Muscle of leg (tissue), 11 donors: Measurements from ENCODE around the gene SLC25A26. TPM values are rescaled to one million over a fixed set of nuclear protein-coding genes. Genes with fewer than 3 reads are reported as not detected.
"Not testable (repeated sequence)": the region's sequence is repeated elsewhere in the genome, so short reads cannot be mapped to it uniquely, and the experiment has no call there.

Experiments used
- DNase-seq: peaks from one replicate; pipeline ENCODE4 v3.0.0; 2013
- H3K27ac ChIP-seq: one replicate; pipeline ENCODE4 v1.5.1; 2013; ENCODE audit warnings: mild to moderate bottlenecking, low read length, control low read depth
- H3K27me3 ChIP-seq: one replicate; pipeline ENCODE4 v1.6.1; 2013; ENCODE audit warnings: low read length; ENCODE audit not compliant: control insufficient read depth, insufficient read depth
- H3K36me3 ChIP-seq: one replicate; pipeline ENCODE4 v1.6.1; 2013; ENCODE audit warnings: low read length; ENCODE audit not compliant: control insufficient read depth, insufficient read depth
- H3K4me1 ChIP-seq: one replicate; pipeline ENCODE4 v1.6.1; 2013; ENCODE audit warnings: low read length; ENCODE audit not compliant: control insufficient read depth, insufficient read depth
- H3K4me3 ChIP-seq: one replicate; pipeline ENCODE4 v1.5.1; 2013; ENCODE audit warnings: low read length, control low read depth
- H3K9me3 ChIP-seq: replicated peaks from 2 replicates; pipeline ENCODE4 v1.6.1; 2013; ENCODE audit warnings: low read depth, low read length; ENCODE audit not compliant: control insufficient read depth
- WGBS: methylation state at CpG from one replicate; pipeline ENCODE4 v1.1.5; 2013; ENCODE audit warnings: missing lambda C conversion rate; ENCODE audit not compliant: insufficient coverage; 5-methylcytosine and 5-hydroxymethylcytosine counted together
- polyA plus RNA-seq, 8 donors: library from polyadenylated mRNA; unstranded; fragments of 120-200 nt; gene quantifications; one replicate each; pipeline versions ENCODE4 v1.2.1 to v1.2.3, GENCODE V29; 2013; ENCODE audit warnings: inconsistent platforms in 1 of 8, low replicate concordance in 1 of 8; ENCODE audit not compliant: insufficient read length in 8 of 8, insufficient read depth in 1 of 8
- total RNA-seq: library from RNA; stranded (reverse); fragments of 120-200 nt; gene quantifications from one replicate; pipeline ENCODE4 v1.2.4, GENCODE V29; 2013

The SLC25A26 gene
- total and polyA plus RNA-seq, 9 donors, result 23.9 to 34.6 (median 28.4) TPM

DNA sequence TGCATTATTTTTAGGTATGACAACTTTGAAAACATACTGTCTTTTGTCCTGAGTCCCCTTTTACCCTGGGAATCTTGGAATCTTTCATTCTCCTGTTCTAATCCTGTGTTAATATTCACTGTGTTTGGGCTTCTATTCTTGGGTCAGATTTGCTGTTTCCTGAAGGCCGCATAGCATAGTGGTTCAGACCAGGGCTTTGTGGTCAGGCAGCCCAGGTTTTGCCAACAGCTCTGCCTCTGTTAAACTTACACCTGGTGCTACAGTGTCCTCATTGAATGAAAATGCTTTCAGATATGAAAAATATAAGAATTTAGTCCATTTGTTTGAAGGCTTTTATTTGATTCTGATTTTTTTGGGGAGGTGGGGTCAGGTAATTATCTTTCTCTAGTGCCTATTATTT is 58.4 kb downstream of the SLC25A26 start:
- Histone ChIP-seq H3K36me3 (peaks cover 3% of the 10 kb centered on the region), H3K27me3 (no peaks in the 10 kb centered on the region), H3K27ac (no peak overlapping the region), H3K4me1 (no peaks in the 10 kb centered on the region), H3K4me3 (no peak overlapping the region), H3K9me3 (no peaks in the 10 kb centered on the region)
- WGBS, result no CpG with 5 or more reads among the region's 1 CpG
- no peak for DNase-seq

DNA sequence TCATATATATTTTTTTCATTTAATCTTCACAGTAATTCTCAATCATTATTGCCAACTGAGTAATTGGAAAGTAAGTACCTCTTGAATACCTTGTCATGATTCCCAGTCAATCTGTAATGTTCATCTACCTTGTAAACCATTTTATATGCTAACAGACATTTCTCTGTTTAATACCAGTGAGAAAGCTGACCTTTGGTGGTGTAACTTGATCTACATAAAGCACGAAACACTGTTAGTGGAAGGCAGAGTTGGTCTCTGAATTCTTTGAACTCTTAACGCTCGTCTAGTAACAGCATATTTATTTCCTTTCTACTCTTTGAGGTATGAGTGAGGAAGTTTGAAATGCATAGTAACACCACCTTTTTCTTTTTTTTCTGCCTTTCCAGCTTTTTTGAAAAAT is 59.5 kb downstream of the SLC25A26 start:
- Histone ChIP-seq H3K27ac (no peak overlapping the region), H3K36me3 (peaks cover 3% of the 10 kb centered on the region), H3K9me3 (no peaks in the 10 kb centered on the region), H3K27me3 (no peaks in the 10 kb centered on the region), H3K4me3 (no peak overlapping the region), H3K4me1 (no peaks in the 10 kb centered on the region)
- WGBS, result no CpG with 5 or more reads among the region's 3 CpGs
- DNase-seq, result no peak

GRCh38 chr3:66291922-66292321 is 71.1 kb downstream of the SLC25A26 start:
- no CpG with 5 or more reads among the region's 4 CpGs for WGBS
- not testable (repeated sequence) for H3K4me3 ChIP-seq, H3K27ac ChIP-seq, H3K9me3 ChIP-seq, DNase-seq, H3K27me3 ChIP-seq, H3K4me1 ChIP-seq, H3K36me3 ChIP-seq

DNA sequence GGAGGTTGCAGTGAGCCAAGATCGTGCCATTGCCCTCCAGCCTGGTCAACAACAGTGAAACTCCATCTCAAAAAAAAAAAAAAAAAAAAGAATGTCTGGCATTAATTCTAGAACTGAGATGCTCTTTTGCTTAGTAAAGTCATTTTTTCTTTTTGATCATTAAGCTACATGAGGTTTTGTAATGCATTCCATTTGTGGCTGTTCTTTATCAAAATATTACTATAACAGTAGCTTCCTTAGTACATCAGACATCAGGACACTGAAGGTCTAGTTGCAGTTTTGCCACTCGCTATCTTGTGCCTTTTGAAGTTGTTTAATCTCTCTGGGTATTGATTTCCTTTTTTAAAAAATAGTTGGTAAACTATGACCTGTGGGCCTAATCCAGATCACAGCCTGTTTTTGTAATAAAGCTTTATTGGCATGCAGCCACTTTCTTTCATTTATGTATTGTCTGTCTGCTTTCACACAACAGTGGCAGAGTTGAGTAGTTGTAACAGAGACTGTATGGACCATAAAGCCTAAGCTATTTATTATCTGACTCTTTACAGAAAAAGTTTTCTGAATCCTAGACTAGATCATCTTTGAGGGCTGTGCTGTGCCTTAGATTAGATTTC is 76.6 kb downstream of the SLC25A26 start:
- Histone ChIP-seq H3K27me3 (no peaks in the 10 kb centered on the region), H3K9me3 (no peaks in the 10 kb centered on the region), H3K4me3 (no peak overlapping the region), H3K4me1 (peaks cover 12% of the 10 kb centered on the region), H3K27ac (peak overlapping the region; percentile 70), H3K36me3 (no peaks in the 10 kb centered on the region)
- peak; percentile 48 for DNase-seq
- WGBS, result no CpG with 5 or more reads among the region's 2 CpGs

GRCh38 chr3:66297900-66298299 is 77.1 kb downstream of the SLC25A26 start:
- no peaks in the 10 kb centered on the region for H3K36me3 ChIP-seq
- H3K27me3 ChIP-seq, result no peaks in the 10 kb centered on the region
- no peaks in the 10 kb centered on the region for H3K9me3 ChIP-seq
- WGBS, result no CpG with 5 or more reads among the region's 2 CpGs
- peaks cover 15% of the 10 kb centered on the region for H3K4me1 ChIP-seq
- DNase-seq, result peak; percentile 88
- H3K27ac ChIP-seq, result peak overlapping the region; percentile 70
- no peak overlapping the region for H3K4me3 ChIP-seq

GRCh38 chr3:66298591-66298990 is 77.8 kb downstream of the SLC25A26 start:
- no peaks in the 10 kb centered on the region for H3K36me3 ChIP-seq
- peak overlapping the region; percentile 15 for H3K27ac ChIP-seq
- peaks cover 15% of the 10 kb centered on the region for H3K4me1 ChIP-seq
- H3K27me3 ChIP-seq, result no peaks in the 10 kb centered on the region
- no peaks in the 10 kb centered on the region for H3K9me3 ChIP-seq
- DNase-seq, result no peak
- H3K4me3 ChIP-seq, result no peak overlapping the region
- no CpG with 5 or more reads among the region's 1 CpG for WGBS

- not testable (repeated sequence) for H3K27me3 ChIP-seq, H3K36me3 ChIP-seq, H3K9me3 ChIP-seq, DNase-seq, H3K4me3 ChIP-seq
- WGBS, result 79% methylated on average over 4 of the region's 7 CpGs
- peaks cover 15% of the 10 kb centered on the region for H3K4me1 ChIP-seq
- H3K27ac ChIP-seq, result peak overlapping the region; percentile 69
Observed at GRCh38 chr3:66299085-66299484, 78.3 kb downstream of the SLC25A26 start.

- H3K4me3 ChIP-seq, result no peak overlapping the region
- no CpG with 5 or more reads among the region's 4 CpGs for WGBS
- DNase-seq, result peak; percentile 60
Observed at GRCh38 chr3:66299891-66300290, 79.1 kb downstream of the SLC25A26 start.

DNA sequence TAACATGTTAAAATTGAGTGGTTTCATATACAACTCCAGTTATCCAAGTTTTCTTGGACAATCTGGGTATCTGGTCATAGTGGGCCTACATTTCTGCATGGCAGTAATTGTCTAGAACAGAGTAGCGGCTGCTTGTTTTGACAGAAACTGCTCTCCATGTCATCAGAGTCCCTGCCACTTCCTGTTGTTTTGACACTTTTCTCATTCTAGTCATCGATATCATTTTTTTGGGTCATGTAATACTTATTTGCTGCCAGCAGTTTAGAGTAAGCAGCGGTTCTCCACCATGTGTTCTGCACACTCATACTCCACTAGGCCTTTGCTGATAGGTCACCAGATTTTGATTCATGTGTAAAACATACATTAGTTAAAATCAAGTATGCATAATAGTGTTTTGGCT is 81.5 kb downstream of the SLC25A26 start:
- Histone ChIP-seq H3K9me3 (no peaks in the 10 kb centered on the region), H3K36me3 (no peaks in the 10 kb centered on the region), H3K27ac (no peak overlapping the region), H3K4me1 (peaks cover 9% of the 10 kb centered on the region), H3K27me3 (no peaks in the 10 kb centered on the region), H3K4me3 (no peak overlapping the region)
- WGBS, result 100% methylated on average over 1 of the region's 3 CpGs
- no peak for DNase-seq

More at GRCh38 chr3:66299891-66300290, 79.1 kb downstream of the SLC25A26 start:
- Histone ChIP-seq H3K9me3 (no peaks in the 10 kb centered on the region), H3K27me3 (no peaks in the 10 kb centered on the region), H3K27ac (peak overlapping the region; percentile 69), H3K36me3 (no peaks in the 10 kb centered on the region), H3K4me1 (peaks cover 15% of the 10 kb centered on the region)

DNA sequence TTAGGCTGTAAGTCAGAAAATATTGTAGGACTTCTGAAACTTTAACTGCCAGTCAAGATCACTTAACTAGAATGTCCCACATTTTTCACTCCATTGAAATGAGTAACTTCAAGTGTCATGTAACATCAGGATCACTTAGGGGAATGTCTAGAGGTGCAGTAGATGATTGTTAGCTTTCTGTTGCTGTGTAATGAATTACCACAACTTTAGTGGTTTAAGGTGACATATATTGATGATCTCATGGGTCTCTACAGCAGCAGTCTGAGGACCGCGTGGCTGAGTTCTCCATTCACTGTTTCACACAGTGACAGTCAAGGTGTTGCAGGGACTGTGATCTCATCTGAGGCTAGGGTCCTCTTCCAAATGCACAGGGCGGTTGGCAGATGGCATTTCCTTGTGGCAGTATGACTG is 82.7 kb downstream of the SLC25A26 start:
- H3K4me1 ChIP-seq, result peaks cover 8% of the 10 kb centered on the region
- H3K9me3 ChIP-seq, result no peaks in the 10 kb centered on the region
- no peak overlapping the region for H3K4me3 ChIP-seq
- H3K36me3 ChIP-seq, result no peaks in the 10 kb centered on the region
- no peaks in the 10 kb centered on the region for H3K27me3 ChIP-seq
- WGBS, result 93% methylated on average over 3 of the region's 3 CpGs
- H3K27ac ChIP-seq, result no peak overlapping the region
- no peak for DNase-seq

DNA sequence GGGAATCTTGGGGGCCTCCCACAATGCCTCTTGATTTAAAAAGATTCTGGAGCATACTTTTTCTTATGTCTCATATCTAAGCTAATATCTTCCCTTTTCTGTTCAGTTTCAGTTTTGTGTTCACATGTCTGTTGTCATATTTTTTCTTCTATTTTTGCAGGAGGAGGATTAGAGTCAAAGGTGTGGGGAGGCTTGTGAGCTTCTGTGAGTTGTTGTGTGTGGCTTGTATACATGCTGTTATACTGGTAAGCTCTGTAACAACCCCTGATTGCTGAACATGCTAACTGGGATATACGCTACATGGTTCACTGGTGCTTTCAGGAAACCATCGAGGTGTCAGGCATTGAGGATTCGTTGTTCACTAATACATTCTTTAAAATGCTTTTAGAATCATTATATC is 83.5 kb downstream of the SLC25A26 start:
- 100% methylated on average over 1 of the region's 3 CpGs for WGBS
- H3K4me1 ChIP-seq, result peaks cover 5% of the 10 kb centered on the region
- H3K27ac ChIP-seq, result no peak overlapping the region
- no peaks in the 10 kb centered on the region for H3K27me3 ChIP-seq
- H3K9me3 ChIP-seq, result no peaks in the 10 kb centered on the region
- no peak for DNase-seq
- no peaks in the 10 kb centered on the region for H3K36me3 ChIP-seq
- H3K4me3 ChIP-seq, result no peak overlapping the region
